ENCODE results near the gene MMS19.
"Not testable (repeated sequence)": the region's sequence is repeated elsewhere in the genome, so short reads cannot be mapped to it uniquely, and the experiment has no call there.

MMS19 gene

DNA sequence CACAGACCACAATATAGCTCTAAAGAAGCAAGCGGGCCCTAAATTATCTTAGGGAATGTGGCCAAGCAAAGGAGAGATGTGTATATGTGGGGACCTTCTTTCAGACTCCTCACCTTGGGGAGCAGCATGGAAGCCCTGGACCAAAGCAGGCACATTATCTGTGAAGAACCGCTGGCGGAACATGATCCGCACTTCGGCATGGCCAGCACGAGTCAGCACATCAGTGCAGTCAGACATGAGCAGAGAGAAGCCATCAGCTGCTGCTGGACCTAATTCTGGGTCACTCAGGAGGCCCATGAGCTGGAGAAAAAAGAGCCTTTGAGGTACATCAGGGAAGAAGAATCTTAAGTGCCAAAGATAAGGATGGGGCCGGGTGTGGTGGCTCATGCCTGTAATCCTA lies 38.3 kb downstream of the MMS19 start:
- DNase-seq = no peak

- no peak for DNase-seq
Measured at GRCh38 chr10:97459111-97459510, 39.1 kb downstream of the MMS19 start.

GRCh38 chr10:97456686-97457065 lies 41.5 kb downstream of the MMS19 start:
- DNase-seq = no peak

DNA sequence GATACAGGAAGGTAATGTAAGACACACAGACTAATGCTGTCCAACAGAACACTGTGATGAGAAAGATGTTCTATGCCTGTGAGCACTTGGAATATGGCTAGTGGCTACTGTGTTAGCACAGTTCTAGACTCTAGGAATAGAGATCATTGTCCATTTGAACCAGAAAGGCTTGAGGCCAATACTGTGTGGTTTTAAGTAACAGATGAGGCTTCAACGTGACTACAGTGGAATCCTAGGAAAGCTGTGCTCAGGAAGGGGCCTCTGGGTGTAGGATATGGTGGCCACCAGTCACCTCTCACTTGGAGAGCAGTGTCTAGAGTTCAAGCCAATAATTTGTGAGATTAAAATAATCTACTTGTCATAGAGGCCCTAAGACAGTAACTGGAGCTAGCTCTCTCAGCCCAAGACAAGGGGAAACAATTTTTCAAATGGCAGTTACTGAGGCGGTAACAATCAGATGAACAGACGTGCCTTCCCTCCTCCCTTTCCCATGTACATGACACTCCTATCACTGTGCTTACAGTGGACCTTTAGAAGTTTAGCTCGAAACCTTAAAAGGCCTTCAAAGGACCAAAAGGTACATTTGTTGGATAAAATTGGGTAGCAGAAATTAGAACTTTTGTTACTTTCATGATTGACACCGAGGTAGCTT lies 42.1 kb downstream of the MMS19 start:
- DNase-seq = no peak

DNA sequence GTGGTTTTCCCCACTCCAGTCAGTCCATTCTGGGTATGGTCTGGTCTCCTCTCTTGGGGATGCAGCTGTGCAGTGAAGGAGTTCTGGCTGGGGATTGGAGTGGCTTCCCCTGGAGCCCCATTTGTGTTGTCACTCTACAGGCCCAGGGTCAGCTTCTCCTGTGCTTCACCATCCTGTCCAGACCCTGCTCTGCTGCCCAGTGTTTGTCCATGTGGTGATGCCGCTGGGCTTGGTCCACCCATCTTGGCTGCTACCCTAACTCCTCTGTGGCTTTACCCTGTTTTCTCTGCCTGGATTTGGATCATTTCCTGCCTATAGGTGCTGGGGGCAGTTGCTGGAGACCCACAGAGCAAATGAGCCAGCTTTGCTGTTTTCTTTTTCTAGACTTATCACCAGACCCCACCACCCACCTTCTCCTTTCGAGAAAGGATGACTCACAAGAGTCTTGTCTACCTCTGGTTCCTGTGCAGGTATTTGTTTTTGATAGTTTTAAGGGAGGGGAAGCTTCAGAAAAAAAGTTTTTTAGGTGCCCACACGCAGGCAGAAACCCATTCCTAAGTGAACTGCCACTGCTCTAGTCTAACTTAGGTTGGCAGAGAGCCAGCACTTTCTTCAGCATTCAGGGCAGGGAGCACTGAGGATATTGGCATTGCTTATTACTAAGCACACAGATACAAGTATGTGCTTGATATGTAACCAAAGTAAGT lies 43.7 kb downstream of the MMS19 start:
- DNase-seq = no peak

DNA sequence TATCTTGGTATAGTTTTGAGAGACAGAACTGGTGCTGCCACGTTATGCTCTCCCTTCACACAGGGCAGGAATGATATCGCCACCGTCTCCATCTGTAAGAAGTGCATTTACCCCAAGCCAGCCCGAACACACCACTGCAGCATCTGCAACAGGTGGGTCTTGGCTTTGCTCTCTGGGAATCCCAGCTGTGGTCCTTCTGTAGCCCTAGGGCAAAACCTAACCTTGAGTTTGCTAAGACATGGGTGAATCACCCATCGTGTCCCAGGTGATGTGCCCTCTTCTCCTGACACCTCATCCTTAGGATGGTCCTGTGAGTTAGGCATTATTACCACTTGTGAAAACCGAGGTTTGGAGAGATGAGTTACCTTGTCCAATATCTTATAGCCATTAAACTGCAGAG lies 45.9 kb downstream of the MMS19 start:
- DNase-seq = no peak

DNA sequence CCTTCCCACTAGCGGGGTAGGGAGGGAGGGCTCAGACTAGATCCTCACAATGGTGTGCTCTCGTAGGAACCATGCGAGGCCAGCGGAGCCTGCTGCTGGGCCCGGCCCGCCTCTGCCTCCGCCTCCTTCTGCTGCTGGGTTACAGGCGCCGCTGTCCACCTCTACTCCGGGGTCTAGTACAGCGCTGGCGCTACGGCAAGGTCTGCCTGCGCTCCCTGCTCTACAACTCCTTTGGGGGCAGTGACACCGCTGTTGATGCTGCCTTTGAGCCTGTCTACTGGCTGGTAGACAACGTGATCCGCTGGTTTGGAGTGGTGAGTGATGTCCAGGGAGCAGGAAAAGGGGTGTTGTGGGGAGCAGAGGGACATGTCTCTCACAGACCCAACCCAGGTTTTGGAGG lies 46.6 kb downstream of the MMS19 start:
- DNase-seq = no peak

- no peak for DNase-seq
Measured at GRCh38 chr10:97450828-97451227, 47.4 kb downstream of the MMS19 start.

- peak; percentile 87 for DNase-seq
Measured at GRCh38 chr10:97445722-97446639, 52.2 kb downstream of the MMS19 start, which contains the start of the genes EXOSC1 and ZDHHC16. EXOSC1 (minus strand) TSS chr10:97446006; CDS start chr10:97445985, 21 bp downstream. ZDHHC16 (plus strand) TSS chr10:97446175; CDS start chr10:97451676, 5,501 bp downstream.

GRCh38 chr10:97445357-97445721 lies 52.9 kb downstream of the MMS19 start:
- no peak for DNase-seq

- DNase-seq = no peak
Measured at GRCh38 chr10:97444212-97444611, 54.0 kb downstream of the MMS19 start.

DNA sequence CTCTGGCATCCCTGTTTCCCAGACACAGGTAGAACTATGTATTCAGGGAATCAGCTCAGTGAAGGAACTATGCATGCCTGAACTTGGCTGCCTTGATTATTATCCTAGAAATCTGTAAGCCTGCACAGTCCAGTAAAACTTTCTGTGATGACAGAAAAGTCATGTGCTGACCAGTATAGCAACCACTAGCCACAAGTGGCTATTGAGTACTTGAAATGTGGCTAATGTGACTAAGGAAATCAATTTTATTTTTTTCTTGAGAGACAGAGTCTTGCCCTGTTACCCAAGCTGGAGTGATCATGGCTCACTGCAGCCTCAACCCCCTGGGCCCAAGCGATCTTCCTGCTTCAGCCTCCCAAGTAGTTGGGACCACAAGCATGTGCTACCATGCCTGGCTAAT lies 55.9 kb downstream of the MMS19 start:
- no peak for DNase-seq

GRCh38 chr10:97435211-97435610 lies 63.0 kb downstream of the MMS19 start:
- no peak for DNase-seq

DNA sequence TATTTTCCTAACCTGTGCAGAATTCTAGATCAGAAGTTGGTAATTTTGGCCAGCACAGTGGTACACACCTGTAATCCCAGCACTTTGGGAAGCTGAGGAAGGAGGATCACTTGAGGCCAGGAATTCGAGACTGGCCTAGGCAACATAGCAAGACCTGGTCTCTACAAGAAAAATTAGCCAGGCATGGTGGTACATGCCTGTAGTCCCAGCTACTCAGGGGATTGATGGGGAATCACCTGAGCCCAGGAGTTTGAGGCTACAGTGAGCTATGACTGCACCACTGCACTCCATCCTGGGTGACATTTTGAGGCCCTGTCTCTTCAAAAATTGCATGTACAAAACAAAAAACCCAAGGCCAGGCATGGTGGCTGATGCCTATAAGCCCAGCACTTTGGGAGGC lies 63.7 kb downstream of the MMS19 start:
- DNase-seq = no peak

- no peak for DNase-seq
Measured at GRCh38 chr10:97434055-97434454, 64.2 kb downstream of the MMS19 start.

DNA sequence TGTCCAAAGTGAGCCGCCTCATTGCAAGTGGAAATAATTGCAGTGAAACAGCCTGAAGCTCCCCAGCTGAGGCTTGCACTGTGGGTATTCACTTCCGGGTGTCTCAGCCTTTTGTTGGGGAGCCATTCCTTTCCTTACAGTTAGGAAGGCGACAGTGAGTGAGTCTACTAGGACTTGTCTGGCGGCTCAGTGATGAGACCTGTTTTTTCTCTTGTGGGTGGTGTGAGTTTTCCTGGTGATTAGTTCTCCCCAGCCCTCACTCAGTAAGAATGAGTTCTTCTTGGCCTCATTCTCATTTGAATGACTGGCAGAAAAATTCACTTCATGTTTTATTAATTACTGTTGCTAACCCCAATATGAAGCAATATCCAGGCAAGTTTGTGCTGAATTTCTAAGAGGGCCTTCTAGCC lies 69.6 kb downstream of the MMS19 start:
- DNase-seq = no peak

- DNase-seq = no peak
Measured at GRCh38 chr10:97427571-97428179, 70.5 kb downstream of the MMS19 start.

GRCh38 chr10:97426776-97427570 lies 71.2 kb downstream of the MMS19 start:
- no peak for DNase-seq

DNA sequence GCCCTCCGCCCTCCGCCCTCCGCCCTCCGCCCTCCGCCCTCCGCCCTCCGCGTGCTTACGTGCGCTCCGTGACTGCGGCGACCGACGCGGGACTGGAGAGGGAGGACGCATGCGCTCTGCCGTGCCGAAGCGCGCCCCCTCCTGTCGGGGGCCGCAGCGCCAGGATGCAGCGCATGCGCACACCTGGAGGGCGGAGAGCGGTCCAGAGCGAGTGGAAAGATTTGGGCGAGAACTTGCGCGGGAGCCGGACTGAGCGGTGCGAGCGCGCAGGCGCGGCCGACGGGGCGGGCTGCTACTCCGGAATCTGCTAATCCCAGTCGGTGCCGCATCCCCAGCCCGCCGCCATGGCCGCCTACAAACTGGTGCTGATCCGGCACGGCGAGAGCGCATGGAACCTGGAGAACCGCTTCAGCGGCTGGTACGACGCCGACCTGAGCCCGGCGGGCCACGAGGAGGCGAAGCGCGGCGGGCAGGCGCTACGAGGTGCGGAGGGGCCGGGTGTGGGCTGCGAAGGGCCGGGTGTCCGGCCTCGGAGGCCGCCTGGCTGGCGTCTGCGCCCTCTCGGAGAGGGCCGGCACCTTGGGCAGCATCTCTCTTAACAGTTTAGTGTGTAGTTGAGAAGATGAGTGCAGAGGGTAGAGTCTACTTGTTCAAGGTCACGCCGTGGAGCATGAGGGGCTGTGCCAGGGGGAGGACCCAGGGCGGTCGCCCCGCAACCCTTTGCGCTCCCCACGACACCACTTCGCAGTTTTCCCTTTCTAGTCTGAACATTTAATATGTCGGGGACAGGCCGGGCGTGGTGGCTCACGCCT lies 72.1 kb downstream of the MMS19 start, which contains the start of gene PGAM1:
TSS of gene PGAM1 (plus strand) at position 228 of the 812 bp plus-strand sequence. CDS start at position 345, 117 bp downstream.
- peak; percentile 97 for DNase-seq

GRCh38 chr10:97423757-97424098 lies 74.5 kb downstream of the MMS19 start:
- not testable (repeated sequence) for DNase-seq

DNA sequence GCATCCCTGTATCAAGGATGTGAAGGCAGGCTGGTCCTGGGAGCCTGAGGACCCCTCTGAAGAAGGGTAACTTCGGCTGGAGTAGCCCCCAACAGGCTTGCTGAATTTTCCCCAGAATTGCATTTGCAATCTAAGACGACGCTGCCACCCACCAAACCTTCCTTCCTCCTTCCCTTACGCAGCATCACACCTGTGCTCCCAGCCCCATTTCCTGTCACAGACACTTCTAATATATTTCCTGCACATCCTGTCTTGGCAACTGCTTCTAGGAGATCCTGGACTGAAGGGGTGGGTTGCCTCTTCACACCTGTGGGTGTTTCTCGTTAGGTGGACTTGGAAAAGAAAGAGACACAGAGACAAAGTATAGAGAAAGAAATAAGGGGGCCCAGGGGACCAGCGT lies 81.7 kb downstream of the MMS19 start:
- DNase-seq = no peak
